ENCODE measurements around the gene ABI3BP. TPM values are rescaled to one million over a fixed set of nuclear protein-coding genes. Genes with fewer than 3 reads are reported as not detected.

ABI3BP gene
- total RNA-seq, 1 donor from 2014 or later: 1.1 TPM

- H3K9me3 ChIP-seq (ENCODE audit: insufficient read depth, low read depth, low read length): no peaks in the 10 kb centered on the region
- no peak overlapping the region for H3K9ac ChIP-seq (ENCODE audit: low read length)
- H3K79me2 ChIP-seq (ENCODE audit: insufficient read depth, low read length): no peaks in the 10 kb centered on the region
- H3K4me1 ChIP-seq (ENCODE audit: insufficient read depth, low read length): peaks cover 1% of the 10 kb centered on the region
- TF ChIP-seq CTCF (IDR thresholded peaks at IDR 0.05; ENCODE audit: insufficient read depth, low read depth, low read length) (no peak), EZH2 (IDR thresholded peaks at IDR 0.05; ENCODE audit: insufficient read depth, low read length) (no peak)
- no peak overlapping the region for H3K27ac ChIP-seq (ENCODE audit: low read depth, low read length)
- H3K27ac Mint-ChIP-seq (ENCODE audit: unreplicated experiment): no peak overlapping the region
- no peak overlapping the region for H3K4me3 ChIP-seq (ENCODE audit: insufficient read depth, low read depth, low read length)
- H3K36me3 Mint-ChIP-seq (ENCODE audit: low read depth, unreplicated experiment): no peaks in the 10 kb centered on the region
- no peak overlapping the region for H3K4me2 ChIP-seq (ENCODE audit: low read length)
- H3K4me3 Mint-ChIP-seq (ENCODE audit: unreplicated experiment): no peak overlapping the region
- no peaks in the 10 kb centered on the region for H3K27me3 ChIP-seq (ENCODE audit: insufficient read depth, low read length)
- H3K4me1 Mint-ChIP-seq (ENCODE audit: low read depth, unreplicated experiment): peaks cover 11% of the 10 kb centered on the region
- no peaks in the 10 kb centered on the region for H3K27me3 Mint-ChIP-seq (ENCODE audit: low read depth, unreplicated experiment)
- H4K20me1 ChIP-seq (ENCODE audit: insufficient read depth, low read length): no peaks in the 10 kb centered on the region
- FAIRE-seq: no peak
- no peak overlapping the region for H2AFZ ChIP-seq (ENCODE audit: low read depth, low read length)
- H3K9me3 Mint-ChIP-seq (ENCODE audit: unreplicated experiment): no peaks in the 10 kb centered on the region
- no peak for DNase-seq (ENCODE audit: low read depth)
- no peaks in the 10 kb centered on the region for H3K36me3 ChIP-seq (ENCODE audit: insufficient read depth, low read length)
These were observed 5.1 kb downstream of the ABI3BP start for GRCh38 chr3:100988080-100988479.

GRCh38 chr3:100984308-100984707, 8.9 kb downstream of the ABI3BP start:
- no peak overlapping the region for H3K4me3 ChIP-seq (ENCODE audit: insufficient read depth, low read depth, low read length)
- H3K27ac ChIP-seq (ENCODE audit: low read depth, low read length): no peak overlapping the region
- DNase-seq (ENCODE audit: low read depth): no peak
- no peak overlapping the region for H3K4me3 Mint-ChIP-seq (ENCODE audit: unreplicated experiment)
- H3K27ac Mint-ChIP-seq (ENCODE audit: unreplicated experiment): no peak overlapping the region
- no peaks in the 10 kb centered on the region for H3K27me3 ChIP-seq (ENCODE audit: insufficient read depth, low read length)
- no peak for FAIRE-seq
- H2AFZ ChIP-seq (ENCODE audit: low read depth, low read length): no peak overlapping the region
- H3K4me1 ChIP-seq (ENCODE audit: insufficient read depth, low read length): no peaks in the 10 kb centered on the region
- no peaks in the 10 kb centered on the region for H3K79me2 ChIP-seq (ENCODE audit: insufficient read depth, low read length)
- TF ChIP-seq EZH2 (IDR thresholded peaks at IDR 0.05; ENCODE audit: insufficient read depth, low read length) (no peak), CTCF (IDR thresholded peaks at IDR 0.05; ENCODE audit: insufficient read depth, low read depth, low read length) (no peak)
- H3K9ac ChIP-seq (ENCODE audit: low read length): no peak overlapping the region
- no peaks in the 10 kb centered on the region for H4K20me1 ChIP-seq (ENCODE audit: insufficient read depth, low read length)
- no peaks in the 10 kb centered on the region for H3K36me3 ChIP-seq (ENCODE audit: insufficient read depth, low read length)
- H3K9me3 Mint-ChIP-seq (ENCODE audit: unreplicated experiment): no peaks in the 10 kb centered on the region
- H3K4me1 Mint-ChIP-seq (ENCODE audit: low read depth, unreplicated experiment): no peaks in the 10 kb centered on the region
- no peak overlapping the region for H3K4me2 ChIP-seq (ENCODE audit: low read length)
- no peaks in the 10 kb centered on the region for H3K9me3 ChIP-seq (ENCODE audit: insufficient read depth, low read depth, low read length)
- no peaks in the 10 kb centered on the region for H3K36me3 Mint-ChIP-seq (ENCODE audit: low read depth, unreplicated experiment)
- H3K27me3 Mint-ChIP-seq (ENCODE audit: low read depth, unreplicated experiment): peaks cover 3% of the 10 kb centered on the region

GRCh38 chr3:100982710-100983109, 10.5 kb downstream of the ABI3BP start:
- no peak overlapping the region for H3K9ac ChIP-seq (ENCODE audit: low read length)

More at GRCh38 chr3:100982710-100983109, 10.5 kb downstream of the ABI3BP start:
- H3K9me3 ChIP-seq (ENCODE audit: insufficient read depth, low read depth, low read length): no peaks in the 10 kb centered on the region
- peak overlapping the region; percentile 58 for H2AFZ ChIP-seq (ENCODE audit: low read depth, low read length)
- no peak for TF ChIP-seq EZH2 (IDR thresholded peaks at IDR 0.05; ENCODE audit: insufficient read depth, low read length)
- no peak for TF ChIP-seq CTCF (IDR thresholded peaks at IDR 0.05; ENCODE audit: insufficient read depth, low read depth, low read length)
- H3K27me3 ChIP-seq (ENCODE audit: insufficient read depth, low read length): no peaks in the 10 kb centered on the region
- no peak overlapping the region for H3K27ac ChIP-seq (ENCODE audit: low read depth, low read length)
- H3K4me2 ChIP-seq (ENCODE audit: low read length): peak overlapping the region; percentile 42
- H3K9me3 Mint-ChIP-seq (ENCODE audit: unreplicated experiment): no peaks in the 10 kb centered on the region
- FAIRE-seq (peak; percentile 63), DNase-seq (ENCODE audit: low read depth) (peak; percentile 49)
- peak overlapping the region; percentile 16 for H3K4me3 ChIP-seq (ENCODE audit: insufficient read depth, low read depth, low read length)
- H3K4me3 Mint-ChIP-seq (ENCODE audit: unreplicated experiment): no peak overlapping the region
- H4K20me1 ChIP-seq (ENCODE audit: insufficient read depth, low read length): no peaks in the 10 kb centered on the region
- H3K27me3 Mint-ChIP-seq (ENCODE audit: low read depth, unreplicated experiment): peaks cover 3% of the 10 kb centered on the region
- H3K4me1 Mint-ChIP-seq (ENCODE audit: low read depth, unreplicated experiment): peaks cover 5% of the 10 kb centered on the region
- no peaks in the 10 kb centered on the region for H3K79me2 ChIP-seq (ENCODE audit: insufficient read depth, low read length)
- H3K4me1 ChIP-seq (ENCODE audit: insufficient read depth, low read length): no peaks in the 10 kb centered on the region
- no peak overlapping the region for H3K27ac Mint-ChIP-seq (ENCODE audit: unreplicated experiment)
- H3K36me3 Mint-ChIP-seq (ENCODE audit: low read depth, unreplicated experiment): no peaks in the 10 kb centered on the region
- H3K36me3 ChIP-seq (ENCODE audit: insufficient read depth, low read length): no peaks in the 10 kb centered on the region

Measured in astrocyte (in vitro differentiated cells and primary cell).